GM18505 (cell line): ENCODE results near the gene LZTS2.

Experiments used
- ATAC-seq: cut with Tn5 transposase; IDR thresholded peaks from one replicate; pipeline ENCODE4 v1.9.1; 2021; ENCODE audit not compliant: unreplicated experiment
- POLR2A ChIP-seq: IDR thresholded peaks from 4 replicates; pipeline ENCODE4 v1.6.1; 2011; ENCODE audit warnings: borderline replicate concordance; ENCODE audit not compliant: insufficient read depth, insufficient read length; ENCODE audit errors: extremely low read depth

LZTS2 gene

DNA sequence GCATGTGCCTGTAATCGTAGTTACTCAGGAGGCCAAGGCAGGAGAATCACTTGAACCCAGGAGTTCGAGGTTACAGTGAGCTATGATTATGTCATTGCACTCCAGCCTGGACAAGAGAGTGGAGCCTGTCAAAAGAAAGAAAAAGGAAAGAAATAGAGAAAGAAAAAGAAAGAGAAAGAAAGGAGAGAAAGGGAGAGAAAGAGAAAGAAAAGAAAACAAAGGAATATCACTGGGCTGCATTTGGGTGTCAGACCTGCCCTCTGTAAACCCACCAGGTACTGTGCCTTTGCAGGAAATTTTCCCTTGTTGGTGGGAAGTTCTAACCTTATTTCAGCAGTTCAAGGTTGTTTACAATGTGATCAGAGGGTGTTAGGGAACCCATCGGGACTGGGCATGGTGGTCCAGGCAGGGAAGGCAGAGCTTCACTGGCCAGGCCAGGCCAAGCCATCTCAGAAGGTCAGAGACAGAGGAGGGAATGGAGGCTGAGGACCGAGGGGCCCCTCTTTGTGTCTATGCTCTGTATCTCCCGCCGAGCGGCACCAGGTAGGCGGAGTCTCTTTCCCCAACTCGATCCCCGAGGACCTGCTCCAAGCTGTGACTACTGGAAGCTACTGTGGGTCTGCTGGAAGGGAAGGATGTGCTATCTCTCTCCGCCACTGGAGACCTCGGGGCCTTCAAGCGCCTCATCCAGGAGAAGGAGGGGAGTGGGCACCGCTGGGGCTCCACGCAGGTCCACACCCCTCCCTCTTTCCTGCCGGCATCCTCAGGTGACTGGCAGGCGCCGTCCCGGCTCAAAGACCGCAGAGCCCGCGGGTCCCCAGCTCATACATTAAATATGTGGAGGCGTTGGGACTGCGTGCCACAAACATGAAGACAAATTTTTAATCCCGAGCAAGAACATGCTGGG lies 47.0 kb downstream of the LZTS2 start:
- no peak for TF ChIP-seq POLR2A
- ATAC-seq: no peak

DNA sequence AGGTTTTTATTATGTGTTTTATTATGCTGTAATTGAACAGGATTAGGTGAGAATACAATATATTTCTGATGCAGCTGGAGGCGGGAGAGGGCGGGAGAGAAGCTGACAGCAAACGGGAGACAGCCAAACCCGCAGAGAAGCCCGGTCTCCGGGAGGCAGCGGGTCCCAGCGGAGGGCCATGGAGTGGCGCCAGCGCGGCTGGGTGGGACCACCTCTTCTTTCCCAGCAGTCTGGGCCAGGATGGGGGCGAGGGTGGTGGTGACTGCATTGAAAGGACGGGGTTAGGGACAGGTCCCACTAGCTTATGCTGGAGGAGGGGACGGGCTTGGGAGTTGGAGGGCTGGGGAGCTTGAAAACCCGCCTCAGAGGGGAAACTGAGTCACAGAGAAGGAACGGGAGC lies 47.7 kb downstream of the LZTS2 start:
- no peak for ATAC-seq
- TF ChIP-seq POLR2A: no peak

DNA sequence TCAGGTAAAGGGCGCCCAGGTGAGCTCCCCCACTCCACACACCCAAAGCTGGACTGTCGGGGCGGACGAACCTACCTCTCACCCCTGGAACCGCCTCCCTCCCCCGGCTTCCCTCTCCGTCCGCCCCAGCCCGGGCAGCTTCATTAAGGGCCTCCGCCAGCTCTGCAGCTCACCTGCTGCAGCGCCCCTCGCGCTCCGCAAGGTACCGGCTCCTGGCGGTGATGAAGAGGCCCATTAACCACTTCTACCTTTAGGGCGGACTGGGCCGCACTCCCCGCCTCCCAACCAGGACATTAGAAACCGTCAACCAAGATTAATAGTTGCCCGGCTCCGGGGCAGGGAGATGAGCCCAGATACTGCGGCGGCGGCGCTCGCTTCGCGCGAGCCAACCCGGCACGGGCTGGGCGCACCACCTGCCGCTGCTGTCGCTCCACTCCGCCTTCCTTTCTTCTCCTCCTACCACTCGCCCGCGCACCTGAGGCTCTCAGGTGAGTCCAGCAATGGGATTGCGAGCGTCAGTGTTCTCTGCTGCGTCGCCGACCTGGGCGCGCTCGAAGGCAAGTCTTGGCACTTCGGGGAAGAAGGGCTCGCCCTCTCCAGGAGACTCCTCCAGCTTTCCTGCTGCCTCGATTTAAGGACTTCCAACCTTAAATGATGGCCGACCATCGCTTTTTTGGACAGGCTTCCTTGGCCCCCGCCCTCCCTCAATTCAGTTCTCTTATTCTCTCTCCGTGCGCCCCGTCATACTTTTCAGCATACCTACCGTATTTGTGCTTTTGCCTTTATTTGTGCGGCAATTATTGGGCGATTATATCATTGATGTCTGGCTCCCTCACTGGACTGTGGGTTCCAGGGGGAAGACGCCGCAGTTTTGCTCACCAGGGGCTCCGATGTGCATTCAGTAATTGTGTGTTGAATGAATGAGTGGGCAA lies 48.6 kb downstream of the LZTS2 start:
- ATAC-seq: no peak
- TF ChIP-seq POLR2A: no peak

DNA sequence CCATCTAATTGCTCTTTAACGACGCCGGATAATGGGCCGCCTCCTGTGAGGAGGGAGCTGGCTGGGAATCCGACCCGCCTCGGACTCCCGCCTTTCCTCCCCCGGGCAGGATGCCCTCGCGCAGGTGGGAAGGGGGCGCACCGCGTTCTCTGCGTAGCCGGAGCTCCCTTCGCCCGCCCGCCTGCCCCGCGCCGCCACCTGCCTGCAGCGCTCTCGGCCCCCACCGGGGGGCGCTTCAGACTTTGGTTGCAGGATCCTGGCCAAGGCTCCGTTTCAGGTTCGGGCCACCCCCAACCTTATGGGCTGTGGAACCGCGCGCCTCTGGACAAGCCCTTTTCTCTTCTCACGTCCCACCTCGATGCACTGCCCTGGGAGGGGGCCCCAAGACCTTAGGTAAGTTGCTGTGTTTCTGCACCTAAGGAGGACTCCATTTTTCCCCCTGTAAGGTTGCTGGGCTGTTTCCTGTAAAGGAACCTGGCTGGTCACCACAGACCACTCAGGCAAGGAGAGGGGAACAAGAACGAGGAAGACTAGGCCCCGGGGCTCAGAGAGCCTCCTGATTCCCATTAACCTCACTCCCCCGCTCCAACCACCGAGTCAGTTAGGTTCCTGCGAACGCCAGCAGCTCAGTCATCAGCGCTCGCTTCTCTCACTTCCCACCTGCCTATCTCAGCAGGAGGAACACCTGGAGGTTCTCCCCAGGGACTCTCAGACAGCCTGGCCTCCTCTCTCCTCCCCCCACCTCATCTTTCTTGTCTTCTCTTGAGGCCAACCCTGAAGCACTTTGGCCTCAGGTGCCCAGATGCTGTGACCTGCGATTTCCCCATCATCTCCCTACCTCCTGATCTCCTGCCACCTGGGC lies 50.8 kb downstream of the LZTS2 start:
- TF ChIP-seq POLR2A: no peak
- no peak for ATAC-seq

DNA sequence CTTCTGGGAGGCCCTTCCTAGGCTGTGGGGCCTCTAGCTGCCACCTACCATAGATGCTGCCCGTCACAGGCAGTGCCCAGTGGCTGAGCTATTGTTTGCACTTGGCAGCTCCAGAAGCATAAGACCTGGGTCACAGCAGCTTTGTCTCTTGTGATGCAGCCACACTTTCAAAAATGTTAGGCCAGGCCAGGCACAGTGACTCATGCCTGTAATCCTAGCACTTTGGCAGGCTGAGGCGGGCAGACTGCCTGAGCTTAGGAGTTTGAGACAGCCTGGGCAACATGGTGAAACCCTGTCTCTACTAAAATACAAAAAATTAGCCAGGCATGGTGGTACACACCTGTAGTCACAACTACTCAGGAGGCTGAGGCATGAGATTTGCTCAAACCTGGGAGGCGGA lies 52.7 kb downstream of the LZTS2 start:
- ATAC-seq: no peak
- TF ChIP-seq POLR2A: no peak

DNA sequence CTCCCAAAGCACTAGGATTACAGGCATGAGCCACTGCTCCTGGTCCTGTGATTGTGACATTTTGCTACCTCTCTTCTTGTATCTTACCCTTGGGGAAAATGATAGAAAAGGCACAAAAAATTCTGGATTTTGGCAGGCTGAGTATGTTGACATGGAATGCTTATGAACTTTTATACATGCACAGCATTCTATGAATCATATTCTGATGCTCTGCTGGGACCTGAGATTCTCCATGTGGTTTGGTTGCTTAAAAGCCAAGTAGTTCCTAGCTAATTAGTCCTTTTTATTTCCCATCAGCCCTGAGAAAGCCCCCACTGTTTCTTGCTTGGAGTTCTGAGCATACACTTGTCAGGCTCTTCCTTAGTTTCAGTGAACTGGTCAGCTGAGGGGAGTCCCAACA lies 53.9 kb downstream of the LZTS2 start:
- no peak for TF ChIP-seq POLR2A
- ATAC-seq: no peak

DNA sequence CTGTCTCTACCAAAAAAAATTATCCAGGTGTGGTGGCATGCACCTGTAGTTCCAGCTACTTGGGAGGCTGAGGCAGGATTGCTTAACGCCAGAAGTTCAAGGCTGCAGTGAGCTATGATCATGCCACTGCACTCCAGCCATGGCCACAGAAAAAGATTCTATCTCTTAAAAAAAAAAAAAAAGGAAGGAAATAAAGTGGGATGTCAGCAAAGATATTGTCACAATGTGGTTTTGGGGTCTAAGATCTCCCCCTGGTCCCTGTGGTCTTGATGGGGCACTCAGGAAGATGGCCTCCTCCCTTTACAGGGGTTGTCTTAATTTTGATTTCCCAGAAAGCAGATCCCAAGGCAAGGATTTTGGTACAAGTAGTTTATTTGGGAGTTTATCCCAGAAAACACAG lies 54.7 kb downstream of the LZTS2 start:
- ATAC-seq: no peak
- no peak for TF ChIP-seq POLR2A

DNA sequence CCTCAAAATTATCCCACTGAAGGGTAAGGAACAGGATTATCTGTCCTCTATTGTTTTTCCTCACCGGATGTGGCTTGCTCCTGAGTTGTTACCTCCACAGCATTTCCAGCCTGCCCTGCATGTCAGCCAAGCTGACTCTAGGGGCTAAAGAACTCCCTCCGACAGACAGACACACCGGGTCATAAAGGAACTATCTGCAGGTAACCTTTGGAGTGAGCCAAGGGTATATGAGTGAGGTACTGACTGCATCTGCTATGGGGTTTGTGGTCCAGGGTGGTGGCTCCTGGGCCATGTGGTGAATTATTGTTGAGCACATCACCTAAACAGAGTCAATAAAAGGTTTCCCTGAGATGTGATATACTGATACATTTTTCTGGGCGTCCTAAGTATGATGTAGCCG lies 55.3 kb downstream of the LZTS2 start:
- no peak for TF ChIP-seq POLR2A
- ATAC-seq: no peak

DNA sequence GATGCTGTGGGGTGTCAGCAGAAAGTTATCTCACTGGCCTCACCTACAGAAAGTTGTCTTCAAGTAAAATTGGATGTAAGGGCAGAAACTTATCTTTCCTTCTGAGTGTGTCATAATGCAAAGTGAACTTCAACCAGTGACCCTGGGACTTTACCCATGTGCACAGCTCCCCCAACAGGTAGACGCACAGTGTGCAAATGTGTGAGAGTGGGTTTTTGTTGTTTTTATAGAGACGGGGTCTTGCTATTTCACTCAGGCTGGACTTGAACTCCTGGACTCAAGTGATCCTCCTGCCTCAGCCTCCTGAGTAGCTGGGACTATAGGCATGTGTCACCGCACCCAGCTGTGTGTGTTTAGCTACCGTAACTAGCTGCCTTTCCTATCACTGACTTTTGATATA lies 55.8 kb downstream of the LZTS2 start:
- no peak for ATAC-seq
- no peak for TF ChIP-seq POLR2A

DNA sequence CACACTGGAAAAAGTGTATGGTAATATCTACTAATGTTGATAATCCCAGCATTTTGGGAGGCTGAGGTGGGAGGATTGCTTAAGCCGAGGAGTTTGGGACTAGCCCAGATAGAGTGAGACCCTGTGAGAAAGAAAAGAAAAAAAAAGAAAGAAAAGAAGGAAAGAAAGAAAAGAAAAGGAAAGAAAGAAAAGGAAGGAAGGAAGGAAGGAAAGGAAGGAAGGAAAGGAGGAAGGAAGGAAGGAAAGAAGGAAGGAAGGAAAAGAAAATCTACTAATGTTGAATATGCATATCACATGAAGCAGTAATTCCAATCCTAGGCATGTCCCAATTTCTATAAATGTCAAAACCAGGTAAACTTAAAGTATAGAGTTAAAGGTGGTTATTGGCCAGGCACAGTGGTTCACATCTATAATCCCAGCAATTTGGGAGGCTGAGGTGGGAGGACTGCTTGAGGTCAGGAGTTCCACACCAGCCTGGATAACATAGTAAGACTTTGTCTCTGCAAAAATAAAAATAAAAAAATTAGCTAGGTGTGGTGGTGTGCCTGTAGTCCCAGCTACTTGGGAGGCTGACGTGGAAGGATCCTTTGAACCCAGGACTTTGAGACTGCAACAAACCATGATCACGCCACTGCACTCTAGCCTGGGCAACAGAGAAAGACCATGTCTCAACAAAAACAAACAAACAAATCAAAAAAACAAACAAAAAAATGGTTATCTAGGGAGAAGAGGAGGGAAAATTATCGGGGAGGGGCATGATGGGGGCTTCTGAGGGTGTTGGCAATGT lies 57.0 kb downstream of the LZTS2 start:
- TF ChIP-seq POLR2A: no peak
- ATAC-seq: no peak
